Neuronal stem cell (in vitro differentiated cells): ENCODE measurements around the gene CCDC179.

Experiments used
- DNase-seq: peaks from one replicate; pipeline ENCODE4 v3.0.0-alpha.2; 2013; ENCODE audit warnings: low spot score
- H2AFZ ChIP-seq: one replicate; pipeline ENCODE4 v1.6.1; 2013; ENCODE audit warnings: mild to moderate bottlenecking, low read length, inconsistent platforms
- H2AK5ac ChIP-seq: 2 replicates; pipeline ENCODE4 v1.6.1; 2013; ENCODE audit warnings: low read depth, mild to moderate bottlenecking, inconsistent platforms, low read length, moderate library complexity, mixed read lengths
- H2BK120ac ChIP-seq: 2 replicates; pipeline ENCODE4 v1.6.1; 2013; ENCODE audit warnings: low read depth, mild to moderate bottlenecking, inconsistent platforms, low read length, moderate library complexity, mixed read lengths
- H2BK12ac ChIP-seq: one replicate; pipeline ENCODE4 v1.6.1; 2013; ENCODE audit warnings: low read length, inconsistent platforms
- H2BK15ac ChIP-seq: 2 replicates; pipeline ENCODE4 v1.6.1; 2013; ENCODE audit warnings: mild to moderate bottlenecking, low read length, inconsistent platforms, mixed read lengths
- H2BK5ac ChIP-seq: one replicate; pipeline ENCODE4 v1.6.1; 2013; ENCODE audit warnings: inconsistent platforms, mild to moderate bottlenecking, low read length, moderate library complexity
- H3K14ac ChIP-seq: one replicate; pipeline ENCODE4 v1.6.1; 2013; ENCODE audit warnings: low read length, inconsistent platforms
- H3K18ac ChIP-seq: 2 replicates; pipeline ENCODE4 v1.6.1; 2013; ENCODE audit warnings: low read length, inconsistent platforms
- H3K23ac ChIP-seq: 2 replicates; pipeline ENCODE4 v1.6.1; 2013; ENCODE audit warnings: low read depth, mild to moderate bottlenecking, mixed read lengths, low read length, inconsistent platforms; ENCODE audit not compliant: poor library complexity
- H3K27ac ChIP-seq: replicated peaks from 3 replicates; pipeline ENCODE4 v1.5.1; 2013; ENCODE audit warnings: low read length, inconsistent platforms
- H3K27me3 ChIP-seq, 3 experiments: 2 replicates each; pipeline ENCODE4 v1.6.1; 2013; ENCODE audit warnings: low read length in 3 of 3, mild to moderate bottlenecking in 2 of 3, inconsistent platforms in 1 of 3, low read depth in 1 of 3, mixed read lengths in 1 of 3, moderate library complexity in 1 of 3; ENCODE audit not compliant: control insufficient read depth in 3 of 3, insufficient read depth in 3 of 3
- H3K36me3 ChIP-seq, 2 donors: replicated peaks in 1 of 2; 2 replicates each; pipeline ENCODE4 v1.6.1; 2013; ENCODE audit warnings: low read length in 2 of 2; ENCODE audit not compliant: control insufficient read depth in 2 of 2, insufficient read depth in 2 of 2
- H3K4ac ChIP-seq: 2 replicates; pipeline ENCODE4 v1.6.1; 2013; ENCODE audit warnings: inconsistent platforms, mild to moderate bottlenecking, low read length, moderate library complexity
- H3K4me1 ChIP-seq, 2 donors: 1 replicate in 1 of 2; 2 replicates in 1 of 2; pipeline ENCODE4 v1.6.1; 2013; ENCODE audit warnings: low read length in 2 of 2, low read depth in 1 of 2; ENCODE audit not compliant: control insufficient read depth in 2 of 2, insufficient read depth in 1 of 2
- H3K4me2 ChIP-seq: one replicate; pipeline ENCODE4 v1.6.1; 2013; ENCODE audit warnings: mild to moderate bottlenecking, low read length, inconsistent platforms; ENCODE audit not compliant: insufficient read depth, poor library complexity, severe bottlenecking
- H3K4me3 ChIP-seq, 2 donors: 2 replicates each; pipeline ENCODE4 v1.5.1; 2013; ENCODE audit warnings: low read length in 2 of 2, mild to moderate bottlenecking in 2 of 2, inconsistent platforms in 1 of 2, moderate library complexity in 1 of 2
- H3K79me1 ChIP-seq: one replicate; pipeline ENCODE4 v1.6.1; 2013; ENCODE audit warnings: low read depth, mild to moderate bottlenecking, inconsistent platforms, low read length, moderate library complexity
- H3K9ac ChIP-seq: one replicate; pipeline ENCODE4 v1.6.1; 2013; ENCODE audit warnings: mild to moderate bottlenecking, low read depth, low read length, inconsistent platforms; ENCODE audit not compliant: poor library complexity
- H3K9me3 ChIP-seq, 2 donors: replicated peaks in 1 of 2; 2 replicates each; pipeline versions ENCODE3 to v1.6.1; 2013; ENCODE audit warnings: low read length in 2 of 2, mild to moderate bottlenecking in 2 of 2, inconsistent platforms in 1 of 2, low read depth in 1 of 2, mixed read lengths in 1 of 2, moderate library complexity in 1 of 2; ENCODE audit not compliant: control insufficient read depth in 2 of 2, insufficient read depth in 1 of 2
- H4K8ac ChIP-seq: one replicate; pipeline ENCODE4 v1.6.1; 2013; ENCODE audit warnings: low read depth, mild to moderate bottlenecking, inconsistent platforms, low read length, moderate library complexity
- H4K91ac ChIP-seq: one replicate; pipeline ENCODE4 v1.6.1; 2013; ENCODE audit warnings: low read length, low read depth, mild to moderate bottlenecking, inconsistent platforms; ENCODE audit not compliant: poor library complexity
- WGBS, 2 donors: extraction: QIAGEN DNeasy Blood & Tissue Kit; methylation state at CpG; one replicate each; pipeline ENCODE4 v1.1.7; 2013; ENCODE audit warnings: missing lambda C conversion rate in 2 of 2, mixed read lengths in 1 of 2; ENCODE audit not compliant: insufficient read length in 2 of 2, insufficient replicate concordance in 1 of 2; ENCODE audit errors: extremely low coverage in 2 of 2; 5-methylcytosine and 5-hydroxymethylcytosine counted together

The CCDC179 gene

DNA sequence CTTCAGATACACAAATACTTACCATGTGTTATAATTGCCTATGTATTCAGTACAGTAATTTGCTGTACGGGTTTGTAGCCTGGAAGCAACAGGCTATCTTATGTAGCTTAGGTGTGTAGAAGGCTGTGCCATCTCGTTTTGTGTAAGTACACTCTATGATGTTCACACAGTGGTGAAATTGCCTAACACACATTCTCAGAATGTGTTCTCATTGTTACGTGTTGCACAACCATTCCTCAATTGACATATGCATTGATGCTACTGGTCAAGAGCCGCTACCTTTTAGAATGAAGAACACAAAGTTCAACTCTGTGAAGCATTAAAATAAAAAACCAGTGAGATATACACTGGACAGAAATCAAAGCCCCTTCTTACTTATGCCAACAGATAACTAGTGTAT is 57.4 kb downstream of the CCDC179 start:
- Histone ChIP-seq H3K14ac (no peak overlapping the region), H2AK5ac (no peak overlapping the region), H3K79me1 (no peaks in the 10 kb centered on the region), H4K91ac (no peak overlapping the region), H3K18ac (no peak overlapping the region), H2BK5ac (no peak overlapping the region), H3K9ac (no peak overlapping the region), H3K36me3 (no peaks in the 10 kb centered on the region), H2BK15ac (no peak overlapping the region), H4K8ac (no peak overlapping the region), H3K27me3 (no peaks in the 10 kb centered on the region), H2AFZ (no peak overlapping the region), H2BK120ac (no peak overlapping the region), H2BK12ac (no peak overlapping the region), H3K4ac (no peak overlapping the region), H3K4me2 (no peak overlapping the region), H3K4me3 (no peak overlapping the region), H3K23ac (no peak overlapping the region), H3K4me1 (no peaks in the 10 kb centered on the region), H3K27ac (no peak overlapping the region), H3K9me3 (no peaks in the 10 kb centered on the region)
- DNase-seq = no peak
- WGBS, 2 donors = no CpG with 5 or more reads among the region's 4 CpGs

DNA sequence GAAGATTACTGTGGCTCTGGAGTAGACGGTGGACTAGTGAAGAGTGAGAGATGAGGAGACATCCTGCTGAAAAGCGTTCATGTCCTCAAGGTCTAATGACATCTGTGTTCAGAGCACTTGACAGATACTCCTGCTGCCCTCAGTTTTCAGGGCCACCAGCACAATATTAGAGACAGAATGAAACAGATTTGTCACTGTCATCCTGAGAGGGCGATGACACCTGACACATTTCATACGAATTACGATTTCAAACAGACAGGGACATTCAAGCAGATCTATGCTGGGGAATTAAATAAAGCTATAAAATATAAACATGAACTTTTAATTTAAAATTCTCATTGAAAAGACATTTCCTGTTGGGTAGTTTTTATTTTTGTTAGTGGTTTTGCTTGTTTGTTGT is 59.8 kb downstream of the CCDC179 start:
- Histone ChIP-seq H3K4me2 (no peak overlapping the region), H2BK120ac (no peak overlapping the region), H3K79me1 (no peaks in the 10 kb centered on the region), H3K23ac (no peak overlapping the region), H4K8ac (no peak overlapping the region), H3K9ac (no peak overlapping the region), H2BK12ac (no peak overlapping the region), H3K4me3 (no peak overlapping the region), H4K91ac (no peak overlapping the region), H3K4me1 (no peaks in the 10 kb centered on the region), H2AFZ (no peak overlapping the region), H3K18ac (no peak overlapping the region), H2AK5ac (no peak overlapping the region), H3K14ac (no peak overlapping the region), H3K36me3 (no peaks in the 10 kb centered on the region), H3K9me3 (no peaks in the 10 kb centered on the region), H2BK5ac (no peak overlapping the region), H3K27ac (no peak overlapping the region), H3K4ac (no peak overlapping the region), H3K27me3 (no peaks in the 10 kb centered on the region), H2BK15ac (no peak overlapping the region)
- no peak for DNase-seq
- WGBS, 2 donors = no CpG with 5 or more reads among the region's 5 CpGs

DNA sequence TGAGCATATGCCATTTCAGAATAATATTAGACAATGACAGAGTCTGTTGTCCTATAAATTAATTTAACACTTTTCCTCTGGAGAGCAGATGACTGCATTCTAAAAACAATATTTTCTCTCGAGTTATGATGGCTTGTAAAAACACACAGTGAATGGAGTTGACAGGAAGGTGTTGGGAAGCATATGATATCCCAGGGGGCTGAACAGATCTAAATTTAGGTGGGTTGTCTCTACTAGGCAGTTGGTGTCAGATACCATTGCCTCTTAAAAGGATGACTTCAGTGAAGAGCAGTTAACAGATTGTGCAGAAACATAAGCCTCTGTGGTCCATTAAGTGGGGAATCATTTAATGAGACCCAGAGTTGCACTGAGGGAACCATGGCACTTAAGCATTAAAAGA is 61.4 kb downstream of the CCDC179 start:
- Histone ChIP-seq H4K8ac (no peak overlapping the region), H4K91ac (no peak overlapping the region), H2BK12ac (no peak overlapping the region), H2BK5ac (no peak overlapping the region), H2AFZ (no peak overlapping the region), H2AK5ac (no peak overlapping the region), H3K27me3 (no peaks in the 10 kb centered on the region), H3K4me1 (no peaks in the 10 kb centered on the region), H3K9me3 (no peaks in the 10 kb centered on the region), H3K36me3 (no peaks in the 10 kb centered on the region), H2BK120ac (no peak overlapping the region), H3K18ac (no peak overlapping the region), H3K14ac (no peak overlapping the region), H2BK15ac (no peak overlapping the region), H3K27ac (no peak overlapping the region), H3K4me3 (no peak overlapping the region), H3K4me2 (no peak overlapping the region), H3K23ac (no peak overlapping the region), H3K79me1 (no peaks in the 10 kb centered on the region), H3K9ac (no peak overlapping the region), H3K4ac (no peak overlapping the region)
- WGBS, 2 donors = no CpG with 5 or more reads among the region's 1 CpG
- no peak for DNase-seq

DNA sequence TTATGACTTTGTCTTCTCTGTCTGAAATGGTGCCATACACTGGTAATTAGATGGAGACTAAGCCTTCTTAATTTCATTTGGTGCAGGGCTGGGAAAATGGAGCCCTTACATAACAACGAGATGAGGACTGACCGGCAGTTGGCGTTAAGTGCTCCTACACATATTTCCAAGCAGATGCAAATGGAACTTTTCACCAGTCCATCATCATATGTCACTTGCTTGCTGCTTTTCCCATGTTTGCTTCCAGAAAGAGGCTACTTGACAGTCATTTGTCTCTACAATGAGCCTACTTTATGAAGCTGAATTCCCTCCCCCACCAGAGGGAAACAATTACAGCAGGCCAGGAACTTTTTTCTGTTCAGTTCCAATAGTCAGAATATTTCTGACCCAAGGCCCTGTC is 63.2 kb downstream of the CCDC179 start:
- H2BK15ac ChIP-seq = no peak overlapping the region
- H3K4me3 ChIP-seq = no peak overlapping the region
- no peak overlapping the region for H2AK5ac ChIP-seq
- H3K27ac ChIP-seq = no peak overlapping the region
- no peaks in the 10 kb centered on the region for H3K79me1 ChIP-seq
- H3K9ac ChIP-seq = no peak overlapping the region
- WGBS, 2 donors = no CpG with 5 or more reads among the region's 3 CpGs
- no peak overlapping the region for H3K23ac ChIP-seq
- no peaks in the 10 kb centered on the region for H3K27me3 ChIP-seq
- no peak for DNase-seq
- peaks cover 2 to 4% of the 10 kb centered on the region in 2 donors for H3K4me1 ChIP-seq
- H2BK5ac ChIP-seq = no peak overlapping the region
- H3K4me2 ChIP-seq = no peak overlapping the region
- H3K18ac ChIP-seq = no peak overlapping the region
- H4K8ac ChIP-seq = no peak overlapping the region
- no peak overlapping the region for H4K91ac ChIP-seq
- H3K36me3 ChIP-seq = no peaks in the 10 kb centered on the region
- no peak overlapping the region for H3K4ac ChIP-seq
- H3K14ac ChIP-seq = no peak overlapping the region
- no peak overlapping the region for H2AFZ ChIP-seq
- H2BK12ac ChIP-seq = no peak overlapping the region
- no peak overlapping the region for H2BK120ac ChIP-seq
- H3K9me3 ChIP-seq = no peaks in the 10 kb centered on the region
